GM21786 (cell line): ENCODE data around the gene KRT77.
"Not testable (repeated sequence)": the region's sequence is repeated elsewhere in the genome, so short reads cannot be mapped to it uniquely, and the experiment has no call there.

Experiments used
- ATAC-seq: cut with Tn5 transposase; IDR thresholded peaks from one replicate; pipeline ENCODE4 v1.9.1; 2021; ENCODE audit not compliant: unreplicated experiment

Gene KRT77

DNA sequence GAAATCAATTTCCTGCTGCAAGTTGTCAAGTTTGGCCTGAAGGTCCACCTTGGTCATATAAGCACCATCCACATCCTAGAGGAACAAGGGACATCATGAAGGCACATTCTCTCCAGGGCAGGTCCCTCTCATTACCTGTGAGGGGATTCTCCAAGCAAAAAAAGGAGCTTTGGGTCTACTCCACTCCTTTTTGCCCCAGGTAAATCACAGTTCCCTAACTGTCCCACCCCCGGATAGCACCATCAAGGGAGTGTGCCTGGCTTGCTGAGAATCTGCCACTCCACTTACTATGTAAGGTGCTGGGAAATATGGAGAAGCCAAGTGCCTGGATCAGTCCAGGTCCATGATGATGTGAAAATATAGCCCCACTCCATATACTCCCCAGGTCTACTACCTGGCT lies 25.7 kb downstream of the KRT77 start:
- ATAC-seq = no peak

DNA sequence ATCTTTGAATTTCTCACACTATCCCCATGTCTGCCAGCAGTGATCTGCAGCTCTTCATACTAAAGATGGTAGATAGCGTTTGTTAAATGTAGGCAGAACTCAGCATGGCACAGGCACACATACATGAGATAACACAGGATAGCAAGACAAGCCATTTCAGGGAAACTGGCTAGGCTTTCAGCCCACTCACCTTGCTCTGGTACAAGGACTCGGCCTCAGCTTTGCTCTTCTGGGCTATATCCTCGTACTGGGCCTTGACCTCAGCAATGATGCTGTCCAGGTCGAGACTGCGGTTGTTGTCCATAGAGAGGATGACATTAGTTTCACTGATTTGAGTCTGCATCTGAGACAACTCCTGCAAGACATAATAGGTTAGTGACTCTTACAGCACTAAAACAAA lies 26.2 kb downstream of the KRT77 start:
- no peak for ATAC-seq

DNA sequence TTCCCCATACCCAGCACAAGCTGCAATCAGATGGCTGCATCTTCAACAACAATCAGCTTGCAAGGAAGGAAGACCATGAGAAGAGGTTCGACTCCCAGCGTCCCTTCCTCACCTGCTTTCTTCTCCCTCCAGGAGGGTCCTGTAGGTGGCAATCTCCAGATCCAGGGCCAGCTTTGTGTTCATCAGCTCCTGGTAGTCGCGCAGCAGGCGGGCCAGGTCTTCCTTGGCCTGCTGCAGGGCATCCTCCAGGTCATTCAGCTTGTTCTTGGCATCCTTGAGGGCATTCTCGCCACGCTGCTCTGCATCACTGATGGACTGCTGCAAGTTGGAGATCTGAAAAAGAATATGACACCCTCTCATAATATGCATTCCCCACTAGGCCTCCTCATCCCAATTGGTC lies 27.2 kb downstream of the KRT77 start:
- no peak for ATAC-seq

DNA sequence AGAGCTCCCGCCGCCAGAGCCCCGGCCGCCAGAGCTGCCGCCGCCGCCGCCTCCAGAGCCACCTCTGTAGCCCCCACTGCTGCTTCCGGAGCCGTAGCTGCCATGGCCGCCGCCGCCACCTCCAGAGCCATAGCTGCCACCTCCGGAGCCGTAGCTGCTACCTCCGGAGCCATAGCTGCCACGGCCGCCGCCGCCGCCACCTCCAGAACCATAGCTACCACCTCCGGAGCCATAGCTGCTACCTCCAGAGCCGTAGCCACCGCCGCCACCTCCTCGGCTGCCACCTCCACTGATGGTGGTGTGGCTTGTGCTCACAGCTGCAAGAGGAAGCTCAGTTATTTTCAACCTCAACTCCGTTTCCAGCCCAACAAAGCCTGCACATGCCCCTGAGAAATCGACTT lies 28.0 kb downstream of the KRT77 start:
- no peak for ATAC-seq

DNA sequence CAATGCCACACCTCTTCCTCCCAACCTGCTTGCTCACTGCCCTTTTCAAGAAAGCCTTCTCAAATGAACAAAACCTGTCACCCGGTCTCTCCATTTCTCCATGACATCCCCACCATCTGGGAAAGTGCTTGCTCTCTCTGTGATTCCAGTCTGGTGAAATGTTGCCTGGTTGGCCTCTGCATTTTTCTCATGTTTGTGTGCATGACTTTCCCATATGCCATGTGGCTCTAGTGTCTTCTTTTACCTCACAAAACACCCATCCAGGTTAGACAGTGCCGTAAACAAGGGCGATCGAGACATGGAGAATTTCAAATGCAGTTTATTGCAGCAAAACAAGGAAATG lies 28.9 kb downstream of the KRT77 start:
- ATAC-seq = no peak

DNA sequence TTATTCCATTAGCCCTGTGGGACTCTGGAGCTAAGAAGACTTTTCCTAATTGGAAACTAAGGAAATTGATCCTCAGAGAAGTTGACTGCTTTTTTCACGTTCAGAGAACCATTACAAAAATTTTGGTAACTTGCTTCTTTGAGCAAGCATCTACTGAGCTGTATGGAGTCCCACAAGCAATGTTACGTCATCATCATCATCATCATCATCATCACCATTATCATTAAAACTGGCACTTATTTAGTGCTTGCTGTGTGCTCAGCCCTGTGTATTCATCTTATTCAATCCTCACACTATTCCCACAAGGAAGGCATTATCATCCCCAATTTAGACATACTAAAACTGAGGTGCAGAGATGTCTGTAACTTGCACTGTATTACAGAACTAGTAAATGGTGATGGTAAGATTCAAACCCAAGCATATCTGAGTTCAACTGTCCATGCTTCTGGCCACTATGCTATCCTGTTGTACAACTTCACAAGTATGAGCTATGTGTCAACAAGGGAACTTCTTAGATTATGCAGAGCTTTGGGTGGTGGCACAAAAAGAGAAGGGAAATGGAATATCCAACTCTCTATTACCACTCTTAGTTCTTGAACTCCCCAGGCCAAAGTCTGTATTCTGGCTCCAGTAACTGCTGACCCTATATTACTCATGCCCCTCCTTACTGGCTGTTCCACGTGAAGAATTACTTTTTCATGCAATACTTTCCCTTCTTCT lies 29.5 kb downstream of the KRT77 start:
- no peak for ATAC-seq

DNA sequence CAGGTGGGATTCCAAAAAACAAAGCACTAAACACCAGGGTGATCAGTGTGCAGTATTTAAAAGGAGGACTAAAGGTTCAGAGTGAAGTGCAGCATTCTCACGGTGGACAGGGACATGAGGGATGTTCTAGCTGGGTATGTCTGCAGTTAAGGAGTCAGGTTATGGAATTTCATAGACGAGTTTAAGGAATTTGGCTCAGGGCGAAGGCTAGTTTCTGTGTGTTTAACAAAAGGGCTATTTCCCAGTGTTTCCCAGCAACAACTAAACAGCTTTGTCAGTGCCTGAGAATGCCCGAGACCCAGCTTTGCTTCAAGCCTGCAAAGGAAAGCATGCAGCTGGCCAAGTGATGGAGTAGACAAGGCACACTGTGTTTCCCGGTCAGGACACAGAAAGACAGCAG lies 30.1 kb downstream of the KRT77 start:
- ATAC-seq = no peak

DNA sequence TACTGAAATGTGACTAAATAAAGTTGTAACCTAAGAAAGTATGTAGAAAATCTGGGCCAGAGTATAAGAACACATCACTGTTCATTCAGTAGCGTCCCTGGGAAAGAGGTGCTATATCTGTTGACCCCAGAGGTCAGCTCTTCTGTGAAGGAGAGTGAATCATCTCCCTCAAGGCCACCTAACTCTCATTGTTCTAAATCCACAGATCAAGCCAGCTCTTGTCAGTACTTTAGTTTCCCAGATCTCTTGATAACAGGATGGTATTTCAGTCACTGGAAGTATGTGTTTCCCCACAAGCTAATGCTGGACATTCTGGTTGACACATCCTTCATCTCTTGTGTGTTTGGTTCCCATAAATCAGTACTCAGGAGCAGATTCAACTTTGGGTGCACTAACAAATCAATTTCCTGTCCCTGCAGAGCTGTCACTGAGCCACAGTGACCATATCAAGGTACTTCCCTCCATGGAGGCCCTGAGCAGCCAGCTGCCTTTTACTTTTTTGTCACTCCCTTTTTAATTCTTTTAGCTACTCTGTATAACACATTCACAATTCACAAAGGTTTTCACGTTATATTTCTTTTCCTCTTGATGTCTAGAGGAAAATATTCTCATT lies 30.9 kb downstream of the KRT77 start:
- no peak for ATAC-seq

DNA sequence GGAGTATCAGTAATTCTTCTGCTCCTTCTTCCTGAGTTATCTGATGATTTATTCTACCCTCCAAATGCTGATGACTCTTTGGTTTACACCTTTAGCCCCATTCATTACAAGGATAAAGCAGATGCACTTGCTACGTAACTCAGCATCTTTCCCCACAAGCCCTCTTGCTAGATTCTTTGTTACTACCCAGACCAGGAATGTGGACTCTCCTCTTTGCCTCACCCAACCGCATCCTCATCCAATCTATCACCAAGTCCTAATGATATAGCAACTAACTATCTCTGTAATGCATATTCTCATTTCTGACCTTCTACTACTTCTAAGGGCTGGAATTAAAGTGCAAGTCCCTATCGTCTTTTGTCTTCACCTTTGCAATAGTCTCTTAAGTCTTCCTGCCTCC lies 32.4 kb downstream of the KRT77 start:
- ATAC-seq = no peak

DNA sequence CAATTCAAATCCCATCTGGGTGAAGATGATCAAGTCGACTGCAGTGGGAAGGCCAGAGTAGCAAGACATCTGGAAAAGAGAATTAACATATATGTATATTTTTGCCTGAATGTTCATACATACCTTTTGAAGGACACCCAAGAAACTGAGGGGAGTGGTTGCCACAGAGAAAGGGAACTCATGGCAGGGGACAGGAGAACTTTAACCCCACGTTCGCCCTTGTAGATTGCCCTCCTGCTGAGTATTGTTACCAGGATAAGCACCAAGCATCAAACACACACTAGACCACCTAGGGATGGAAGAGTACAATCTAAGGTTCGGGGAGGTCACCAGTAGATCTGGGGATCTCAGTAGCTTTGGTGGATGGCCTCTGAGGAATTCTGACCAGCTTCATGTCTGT lies 32.8 kb downstream of the KRT77 start:
- ATAC-seq = no peak

DNA sequence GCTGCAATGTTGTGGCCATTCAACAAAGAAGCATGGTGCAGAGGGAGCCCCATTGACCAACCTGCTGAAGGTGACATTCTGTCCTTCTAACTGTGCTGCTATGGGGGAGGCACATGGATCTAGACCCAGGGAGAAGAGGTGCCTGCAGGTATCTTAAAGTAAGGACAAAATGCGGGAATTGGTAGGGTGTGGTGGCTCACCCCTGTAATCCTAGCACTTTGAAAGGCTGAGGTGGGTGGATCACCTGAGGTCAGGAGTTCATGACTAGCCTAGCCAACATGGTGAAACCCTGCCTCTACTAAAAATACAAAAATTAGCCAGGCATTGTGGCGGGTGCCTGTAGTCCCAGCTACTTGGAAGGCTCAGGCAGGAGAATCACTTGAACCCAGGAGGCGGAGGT lies 33.4 kb downstream of the KRT77 start:
- ATAC-seq = not testable (repeated sequence)

DNA sequence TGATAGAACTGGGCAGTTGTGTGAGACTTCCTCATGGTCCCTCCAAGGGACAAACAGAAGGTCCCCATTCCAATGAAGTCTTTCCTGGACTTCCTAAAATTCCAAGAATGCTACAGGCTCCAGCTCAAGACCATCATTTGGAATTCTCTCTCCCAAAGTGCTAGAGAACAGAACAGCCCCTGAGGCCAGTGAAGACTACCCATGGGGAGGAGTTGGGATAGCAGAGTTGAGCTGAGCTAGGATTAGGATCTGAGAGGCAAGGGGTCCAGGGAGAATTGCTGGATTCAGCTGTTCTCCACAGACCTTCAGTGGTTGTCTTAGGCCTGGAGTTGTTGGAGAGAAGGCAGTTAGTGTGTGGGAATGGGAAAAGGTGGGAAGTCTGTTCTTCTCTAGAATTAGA lies 33.9 kb downstream of the KRT77 start:
- no peak for ATAC-seq

DNA sequence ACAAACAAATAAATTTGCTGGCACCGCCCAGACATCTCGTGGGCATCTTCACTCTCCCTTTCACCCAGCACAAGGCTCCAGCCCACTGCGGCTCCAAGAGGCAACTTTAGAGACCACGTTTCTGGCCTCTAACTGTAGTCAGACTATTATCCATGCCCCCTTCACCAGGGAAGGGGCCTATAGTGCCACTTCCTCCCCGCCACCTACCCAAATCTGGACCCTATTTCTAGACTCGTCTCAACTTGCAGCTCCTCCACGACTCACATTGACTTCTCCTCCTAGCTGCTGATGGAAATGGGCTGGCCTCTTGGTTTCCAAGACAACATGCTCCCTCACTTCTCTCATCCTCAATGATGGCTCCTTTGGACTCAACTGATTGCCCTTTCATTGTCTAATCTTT lies 35.4 kb downstream of the KRT77 start:
- no peak for ATAC-seq

DNA sequence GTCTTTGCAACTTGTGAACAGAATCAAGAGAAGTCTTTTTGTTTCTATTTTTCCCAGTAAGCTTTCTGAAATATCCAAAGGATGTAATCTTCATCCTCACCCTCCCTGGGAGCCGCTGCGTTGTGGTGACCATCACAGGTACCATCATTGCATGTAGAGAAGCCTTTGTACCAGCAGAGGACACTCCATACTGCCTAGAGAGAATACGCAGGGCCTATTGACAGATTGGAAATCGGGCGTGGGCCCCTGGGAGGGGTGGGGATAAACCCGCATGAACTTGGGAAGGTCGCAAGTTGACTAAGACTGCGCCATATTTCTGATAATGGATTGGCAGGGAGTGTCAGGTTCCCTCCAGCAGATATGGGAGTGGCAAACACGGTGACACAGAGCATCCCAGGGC lies 35.8 kb downstream of the KRT77 start:
- no peak for ATAC-seq

DNA sequence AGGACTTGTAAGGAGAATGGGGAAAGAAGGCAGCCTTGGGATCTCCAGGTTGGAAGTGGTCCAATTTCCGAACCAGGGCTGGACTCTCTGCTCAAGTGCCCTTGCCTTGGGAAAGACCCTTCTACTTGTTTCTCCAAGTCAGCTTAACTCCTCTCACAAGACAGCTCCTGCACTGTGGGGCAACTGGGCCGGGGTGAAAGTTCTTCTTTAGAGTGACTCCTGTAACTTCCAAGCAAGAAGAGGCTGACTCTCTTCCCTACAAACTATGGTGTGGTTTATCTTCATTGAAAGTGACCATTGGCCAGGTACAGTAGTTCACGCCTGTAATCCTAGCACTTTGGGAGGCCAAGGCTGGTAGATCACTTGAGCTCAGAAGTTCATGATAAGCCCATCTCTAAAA lies 36.9 kb downstream of the KRT77 start:
- ATAC-seq = no peak

DNA sequence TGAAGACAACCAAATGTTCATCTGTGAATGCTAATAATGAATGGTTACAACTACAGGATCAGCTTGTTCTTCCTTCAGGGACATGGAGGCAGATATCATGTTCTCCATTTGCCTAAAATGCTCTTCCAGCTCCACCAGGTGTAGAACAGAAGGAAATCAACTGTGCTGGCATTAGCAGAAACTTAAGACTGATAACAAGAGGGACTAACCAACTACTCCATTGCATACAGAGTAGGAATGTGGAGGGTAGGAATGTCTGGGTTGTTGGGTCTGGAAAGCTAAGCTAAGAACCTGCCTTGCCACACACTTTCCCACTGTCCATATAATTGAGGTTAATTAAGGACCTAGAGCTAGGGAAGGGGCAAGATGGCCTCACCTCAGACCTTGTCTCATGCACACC lies 39.9 kb downstream of the KRT77 start:
- no peak for ATAC-seq

DNA sequence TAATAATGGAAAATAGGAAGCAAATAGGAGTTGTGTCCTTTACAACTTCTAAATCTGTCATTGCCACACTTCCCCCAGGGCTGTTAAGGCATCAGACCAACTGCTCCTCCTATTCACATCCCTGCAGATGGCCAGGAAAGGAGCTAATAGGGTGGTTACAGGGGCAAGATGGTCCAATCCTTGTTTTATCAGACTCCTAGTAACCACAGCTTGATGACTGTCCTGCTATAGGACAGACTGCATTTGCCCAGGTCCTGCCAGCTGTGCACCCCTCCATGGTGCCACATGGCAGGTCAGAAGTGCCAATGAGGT lies 40.5 kb downstream of the KRT77 start:
- no peak for ATAC-seq

DNA sequence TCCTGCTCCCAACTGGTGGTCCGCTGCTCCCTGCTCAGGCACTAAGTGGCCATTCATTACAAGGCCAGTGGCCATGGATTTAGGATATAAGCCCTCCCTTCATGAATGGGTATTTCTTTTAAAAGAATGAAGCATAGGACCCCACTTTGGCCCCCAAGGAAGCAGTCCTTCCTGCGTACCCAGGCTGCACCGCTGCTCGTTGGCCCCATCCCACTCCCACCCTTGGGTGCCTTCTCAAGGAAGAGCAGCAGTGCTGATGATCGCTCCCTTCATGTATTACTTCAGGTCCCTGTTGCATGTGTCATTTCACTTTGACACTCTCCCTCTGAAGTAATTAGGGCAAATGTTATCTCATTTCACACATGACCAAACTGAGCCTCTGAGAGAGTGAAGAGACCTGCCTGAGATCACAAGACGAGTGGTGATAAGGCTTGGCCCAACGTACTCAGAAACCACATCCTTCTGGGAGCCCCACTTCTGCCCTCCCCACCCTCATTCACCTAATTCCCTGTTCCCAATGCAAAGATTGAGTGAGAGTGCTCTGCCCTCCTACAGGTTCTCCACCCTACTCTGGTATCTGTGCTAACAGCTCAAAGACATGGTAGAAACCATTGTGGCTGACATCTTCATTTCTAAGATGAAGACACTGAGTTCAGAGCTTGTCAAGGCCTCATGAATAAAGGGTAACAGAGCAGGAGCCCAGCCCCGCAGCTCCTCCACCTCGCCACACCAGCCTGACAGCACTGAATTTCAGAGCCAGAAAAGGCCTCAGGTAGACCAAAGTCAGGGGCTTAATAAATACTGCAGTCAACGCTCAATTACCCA lies 41.0 kb downstream of the KRT77 start:
- ATAC-seq = no peak

DNA sequence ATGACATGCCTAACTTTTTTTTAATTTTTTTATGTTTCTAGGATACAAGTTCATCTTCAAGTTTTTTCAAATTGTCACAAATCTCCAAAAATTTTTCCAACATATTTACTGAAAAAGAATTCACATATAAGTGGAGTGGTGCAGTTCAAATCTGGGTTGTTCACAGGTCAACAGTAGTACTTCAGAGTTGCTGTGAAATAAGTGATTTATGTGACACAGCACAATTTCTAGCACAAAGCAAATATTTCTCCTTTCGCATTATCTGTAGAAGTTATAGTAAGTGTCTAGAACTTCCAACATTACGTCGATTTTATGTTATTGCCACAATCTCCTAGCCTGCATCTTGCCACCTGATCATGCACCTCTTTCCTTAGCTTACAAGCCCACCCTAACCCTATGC lies 41.7 kb downstream of the KRT77 start:
- ATAC-seq = no peak

DNA sequence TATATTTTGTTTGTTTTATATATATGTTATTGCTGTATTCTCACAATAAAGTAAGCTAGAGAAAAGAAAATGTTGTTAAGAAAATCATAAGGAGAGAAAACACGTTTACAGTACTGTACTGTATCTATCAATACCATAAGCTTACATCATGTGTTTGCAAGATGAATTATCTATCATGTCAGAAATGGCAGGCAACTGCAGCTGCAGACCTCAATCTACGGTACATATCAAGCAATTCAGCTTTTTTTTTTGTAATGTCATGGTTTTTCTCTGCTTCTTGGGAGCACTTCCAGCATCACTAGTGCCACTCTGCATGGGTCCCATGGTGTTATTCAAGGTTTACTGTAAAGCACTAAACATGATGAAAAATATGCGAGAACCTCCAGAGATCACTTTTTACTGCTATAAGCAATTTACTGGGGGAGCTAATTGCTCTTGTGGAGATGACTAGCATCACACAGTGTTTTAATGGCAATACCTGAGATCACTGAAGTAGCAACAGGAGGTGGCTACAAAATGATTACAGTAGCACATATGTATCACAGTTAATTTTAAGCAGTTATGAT lies 42.3 kb downstream of the KRT77 start:
- ATAC-seq = no peak

DNA sequence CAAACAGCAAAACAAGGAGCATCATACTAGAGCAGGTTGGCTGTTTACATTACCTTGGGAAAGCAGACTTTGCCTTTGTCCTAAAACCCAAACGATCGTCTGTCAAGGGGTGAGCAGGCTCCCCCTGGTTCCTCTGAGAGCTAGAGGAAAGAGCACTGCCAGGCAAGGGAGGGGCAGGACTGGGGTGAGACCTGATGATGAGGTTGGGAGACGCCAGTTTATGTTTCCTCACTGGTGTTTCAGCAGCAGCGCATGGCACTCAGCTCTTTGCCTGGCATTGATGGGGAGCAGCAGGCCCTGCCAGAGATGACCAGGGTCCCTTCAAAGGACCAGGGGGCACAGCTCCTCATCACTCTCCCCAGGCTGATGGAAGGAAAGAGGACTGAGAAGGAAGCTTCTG lies 43.4 kb downstream of the KRT77 start:
- ATAC-seq = no peak

DNA sequence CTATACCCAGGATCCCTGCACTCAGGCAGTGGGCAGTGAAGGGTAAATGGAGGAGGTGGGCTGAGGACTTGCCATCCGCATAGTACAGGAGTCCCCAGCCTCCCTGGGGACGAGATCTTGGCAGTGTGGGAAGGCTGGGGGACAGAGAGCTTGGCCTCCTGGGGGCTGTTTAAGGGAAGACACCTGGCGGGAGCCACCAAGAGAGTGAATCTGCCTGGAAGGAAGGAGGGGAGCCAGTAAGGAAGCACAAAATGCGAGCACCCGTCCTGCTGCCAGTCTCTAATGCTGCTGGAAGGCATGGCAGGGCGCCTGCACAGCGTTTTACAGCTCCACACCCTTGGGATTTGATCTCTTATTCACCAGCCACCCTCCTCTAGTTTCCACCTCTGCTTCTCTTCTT lies 43.9 kb downstream of the KRT77 start:
- ATAC-seq = no peak
